ENCODE data around the gene PPP1R8. TPM values are rescaled to one million over a fixed set of nuclear protein-coding genes. Genes with fewer than 3 reads are reported as not detected.
"Not testable (repeated sequence)": the region's sequence is repeated elsewhere in the genome, so short reads cannot be mapped to it uniquely, and the experiment has no call there.

The PPP1R8 gene
- total RNA-seq, 1 donor from 2014 or later: 46.9 TPM

DNA sequence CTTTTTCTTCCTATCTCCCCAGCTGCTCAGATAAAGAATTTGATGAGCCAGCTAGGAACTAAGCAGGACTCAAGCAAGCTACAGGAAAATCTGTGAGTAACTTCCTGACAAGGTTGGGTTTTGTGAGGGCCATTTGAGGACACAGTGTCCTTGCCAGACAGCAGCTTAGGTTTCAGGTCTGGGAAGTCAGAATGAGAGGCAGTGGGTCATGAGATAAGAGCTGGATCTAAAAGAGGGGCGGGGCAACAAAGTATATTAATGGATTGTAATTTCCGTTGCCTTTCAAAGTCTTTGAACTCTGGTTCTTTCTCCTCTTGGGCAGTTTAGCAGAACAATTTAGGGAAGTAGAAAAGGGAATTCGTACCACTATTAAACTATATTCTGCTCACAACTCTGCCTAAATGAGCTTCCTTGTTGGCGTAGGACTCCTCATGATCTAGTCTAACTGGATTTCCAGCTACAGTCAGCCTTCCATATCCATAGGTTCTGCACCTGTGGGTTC is 41.0 kb upstream of the PPP1R8 start:
- Mint-ChIP-seq H3K27me3 (ENCODE audit: unreplicated experiment) (no peaks in the 10 kb centered on the region), H3K4me1 (ENCODE audit: unreplicated experiment) (no peaks in the 10 kb centered on the region), H3K36me3 (ENCODE audit: low read depth, unreplicated experiment) (peaks cover 11% of the 10 kb centered on the region), H3K4me3 (ENCODE audit: unreplicated experiment) (peak overlapping the region; percentile 76), H3K9me3 (ENCODE audit: unreplicated experiment) (no peaks in the 10 kb centered on the region), H3K27ac (ENCODE audit: unreplicated experiment) (no peak overlapping the region)
- no peak for DNase-seq (ENCODE audit: low spot score)
- TF ChIP-seq, protein P1, sequence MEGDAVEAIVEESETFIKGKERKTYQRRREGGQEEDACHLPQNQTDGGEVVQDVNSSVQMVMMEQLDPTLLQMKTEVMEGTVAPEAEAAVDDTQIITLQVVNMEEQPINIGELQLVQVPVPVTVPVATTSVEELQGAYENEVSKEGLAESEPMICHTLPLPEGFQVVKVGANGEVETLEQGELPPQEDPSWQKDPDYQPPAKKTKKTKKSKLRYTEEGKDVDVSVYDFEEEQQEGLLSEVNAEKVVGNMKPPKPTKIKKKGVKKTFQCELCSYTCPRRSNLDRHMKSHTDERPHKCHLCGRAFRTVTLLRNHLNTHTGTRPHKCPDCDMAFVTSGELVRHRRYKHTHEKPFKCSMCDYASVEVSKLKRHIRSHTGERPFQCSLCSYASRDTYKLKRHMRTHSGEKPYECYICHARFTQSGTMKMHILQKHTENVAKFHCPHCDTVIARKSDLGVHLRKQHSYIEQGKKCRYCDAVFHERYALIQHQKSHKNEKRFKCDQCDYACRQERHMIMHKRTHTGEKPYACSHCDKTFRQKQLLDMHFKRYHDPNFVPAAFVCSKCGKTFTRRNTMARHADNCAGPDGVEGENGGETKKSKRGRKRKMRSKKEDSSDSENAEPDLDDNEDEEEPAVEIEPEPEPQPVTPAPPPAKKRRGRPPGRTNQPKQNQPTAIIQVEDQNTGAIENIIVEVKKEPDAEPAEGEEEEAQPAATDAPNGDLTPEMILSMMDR (IDR thresholded peaks at IDR 0.05; ENCODE audit: unreplicated experiment): no peak

DNA sequence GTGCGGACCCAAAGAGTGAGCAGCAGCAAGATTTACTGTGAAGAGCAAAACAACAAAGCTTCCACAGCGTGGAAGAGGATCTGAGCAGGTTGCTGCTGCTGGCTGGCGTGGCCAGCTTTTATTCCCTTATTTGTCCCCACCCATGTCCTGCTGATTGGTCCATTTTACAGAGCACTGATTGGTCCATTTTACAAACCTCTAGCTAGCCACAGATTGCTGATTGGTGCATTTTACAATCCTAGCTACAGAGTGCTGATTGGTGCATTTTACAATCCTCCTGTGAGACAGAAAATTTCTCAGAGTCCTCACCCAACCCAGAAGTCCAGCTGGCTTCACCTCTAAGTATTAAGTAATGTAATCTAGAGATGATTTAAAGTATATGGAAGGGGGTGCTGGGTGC is 40.3 kb upstream of the PPP1R8 start:
- H3K9me3 Mint-ChIP-seq (ENCODE audit: unreplicated experiment); H3K4me3 Mint-ChIP-seq (ENCODE audit: unreplicated experiment); H3K4me1 Mint-ChIP-seq (ENCODE audit: unreplicated experiment); DNase-seq (ENCODE audit: low spot score); H3K27me3 Mint-ChIP-seq (ENCODE audit: unreplicated experiment); H3K27ac Mint-ChIP-seq (ENCODE audit: unreplicated experiment): not testable (repeated sequence)
- peaks cover 12% of the 10 kb centered on the region for H3K36me3 Mint-ChIP-seq (ENCODE audit: low read depth, unreplicated experiment)

DNA sequence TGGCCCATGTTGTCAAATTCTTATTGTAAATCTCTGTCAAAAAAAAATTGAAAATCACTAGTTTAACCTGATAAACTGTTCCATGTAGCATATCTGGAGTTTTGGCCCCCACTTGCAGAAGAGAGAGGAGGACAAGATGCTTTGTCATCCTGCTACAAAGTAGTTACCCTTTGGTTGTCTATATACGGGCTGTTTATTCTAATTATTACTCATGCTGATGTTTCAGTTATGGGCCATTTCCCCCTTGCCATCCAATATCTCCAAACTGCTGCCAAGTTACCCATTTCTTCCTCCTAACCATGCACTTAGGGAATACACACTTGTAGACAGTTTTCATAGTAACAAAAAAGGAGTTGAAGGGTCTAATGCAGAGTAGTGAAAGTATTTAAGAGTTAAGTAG is 35.0 kb upstream of the PPP1R8 start:
- Mint-ChIP-seq H3K27ac (ENCODE audit: unreplicated experiment) (no peak overlapping the region), H3K4me1 (ENCODE audit: unreplicated experiment) (no peaks in the 10 kb centered on the region), H3K27me3 (ENCODE audit: unreplicated experiment) (no peaks in the 10 kb centered on the region), H3K4me3 (ENCODE audit: unreplicated experiment) (no peak overlapping the region), H3K36me3 (ENCODE audit: low read depth, unreplicated experiment) (peaks cover 34% of the 10 kb centered on the region), H3K9me3 (ENCODE audit: unreplicated experiment) (no peaks in the 10 kb centered on the region)
- DNase-seq (ENCODE audit: low spot score): no peak
- TF ChIP-seq, protein P1 (IDR thresholded peaks at IDR 0.05; ENCODE audit: unreplicated experiment): no peak

DNA sequence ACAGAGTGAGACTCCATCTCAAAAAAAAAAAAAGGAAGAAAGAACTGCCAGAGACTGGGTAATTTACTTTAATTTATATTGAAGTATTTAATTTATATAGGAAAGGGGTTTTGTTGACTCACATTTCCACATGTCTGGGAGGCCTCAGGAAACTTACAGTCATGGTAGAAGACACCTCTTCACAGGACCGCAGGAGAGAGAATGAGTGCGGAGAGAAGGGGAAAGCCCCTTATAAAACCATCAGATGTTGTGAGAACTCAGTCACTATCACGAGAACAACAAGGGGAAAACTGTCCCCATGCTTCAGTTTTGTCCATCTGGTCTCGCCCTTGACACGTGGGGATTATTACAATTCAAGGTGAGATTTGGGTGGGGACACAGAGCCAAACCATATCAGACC is 25.8 kb upstream of the PPP1R8 start:
- no peaks in the 10 kb centered on the region for H3K27me3 Mint-ChIP-seq (ENCODE audit: unreplicated experiment)
- H3K27ac Mint-ChIP-seq (ENCODE audit: unreplicated experiment): no peak overlapping the region
- H3K4me1 Mint-ChIP-seq (ENCODE audit: unreplicated experiment): no peaks in the 10 kb centered on the region
- TF ChIP-seq, protein P1 (IDR thresholded peaks at IDR 0.05; ENCODE audit: unreplicated experiment): no peak
- H3K4me3 Mint-ChIP-seq (ENCODE audit: unreplicated experiment): no peak overlapping the region
- no peaks in the 10 kb centered on the region for H3K9me3 Mint-ChIP-seq (ENCODE audit: unreplicated experiment)
- peaks cover 21% of the 10 kb centered on the region for H3K36me3 Mint-ChIP-seq (ENCODE audit: low read depth, unreplicated experiment)
- DNase-seq (ENCODE audit: low spot score): no peak

DNA sequence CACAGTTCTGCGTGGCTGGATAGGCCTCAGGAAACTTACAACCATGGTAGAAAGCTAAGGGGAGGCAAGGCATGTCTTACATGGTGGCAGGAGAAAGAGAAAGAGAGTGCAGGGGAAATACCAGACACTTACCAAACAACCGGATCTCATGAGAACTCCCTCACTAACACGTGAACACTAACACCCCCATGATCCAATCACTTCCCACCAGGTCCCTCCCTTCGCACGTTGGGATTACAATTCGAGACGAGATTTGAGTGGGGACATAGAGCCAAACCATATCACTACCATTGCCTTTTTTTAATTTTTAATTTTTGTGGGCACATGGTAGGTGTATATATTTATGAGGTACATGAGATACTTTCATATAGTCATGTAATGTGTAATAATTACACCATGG is 23.8 kb upstream of the PPP1R8 start:
- Mint-ChIP-seq H3K4me1 (ENCODE audit: unreplicated experiment) (no peaks in the 10 kb centered on the region), H3K27ac (ENCODE audit: unreplicated experiment) (no peak overlapping the region), H3K4me3 (ENCODE audit: unreplicated experiment) (no peak overlapping the region), H3K27me3 (ENCODE audit: unreplicated experiment) (no peaks in the 10 kb centered on the region), H3K36me3 (ENCODE audit: low read depth, unreplicated experiment) (peaks cover 18% of the 10 kb centered on the region), H3K9me3 (ENCODE audit: unreplicated experiment) (no peaks in the 10 kb centered on the region)
- TF ChIP-seq, protein P1 (IDR thresholded peaks at IDR 0.05; ENCODE audit: unreplicated experiment): no peak
- no peak for DNase-seq (ENCODE audit: low spot score)

Measured in endothelial cell (in vitro differentiated cells).